ENCODE results near the gene PIP5K1C.

Gene PIP5K1C

DNA sequence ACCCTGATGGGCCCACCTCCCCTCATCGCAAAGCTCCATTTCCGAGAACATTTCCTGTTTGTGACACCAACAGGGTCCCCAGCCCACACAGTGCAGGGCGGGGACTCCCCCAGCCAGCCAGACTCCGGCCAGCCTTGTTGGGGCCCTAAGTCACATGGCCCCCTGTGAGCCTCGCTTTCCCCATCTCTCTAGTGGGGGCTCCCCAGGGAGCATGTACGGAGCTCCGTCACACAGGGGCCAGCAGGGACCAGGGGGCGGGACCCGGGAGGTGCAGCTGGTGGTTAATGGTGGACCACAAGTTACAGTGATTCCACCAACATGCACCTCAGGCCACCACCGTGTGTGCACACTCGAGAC, 95.3 kb downstream of the PIP5K1C start:
- Histone ChIP-seq H4K20me1 (ENCODE audit: low read depth, low read length) (no peaks in the 10 kb centered on the region), H2AFZ (ENCODE audit: low read depth, low read length, severe bottlenecking) (no peak overlapping the region), H3K4me2 (ENCODE audit: low read depth, low read length, poor library complexity, severe bottlenecking) (no peak overlapping the region), H3F3A (ENCODE audit: insufficient read depth) (no peaks in the 10 kb centered on the region), H3K9ac (ENCODE audit: low read length) (no peak overlapping the region), H3K9me2 (replicated peaks; ENCODE audit: insufficient read depth, low read length) (no peaks in the 10 kb centered on the region), H3K9me3 (ENCODE audit: insufficient read depth, low read length) (no peaks in the 10 kb centered on the region), H3K36me3 (ENCODE audit: low read length) (no peaks in the 10 kb centered on the region), H3K4me3 (ENCODE audit: insufficient read depth, low read length, poor library complexity, severe bottlenecking) (no peak overlapping the region), H3K27me3 (ENCODE audit: low read length) (no peaks in the 10 kb centered on the region), H3K79me2 (ENCODE audit: insufficient read depth, low read length) (no peaks in the 10 kb centered on the region), H3K27ac (ENCODE audit: low read depth, low read length) (no peak overlapping the region)
- TF ChIP-seq, protein P1, sequence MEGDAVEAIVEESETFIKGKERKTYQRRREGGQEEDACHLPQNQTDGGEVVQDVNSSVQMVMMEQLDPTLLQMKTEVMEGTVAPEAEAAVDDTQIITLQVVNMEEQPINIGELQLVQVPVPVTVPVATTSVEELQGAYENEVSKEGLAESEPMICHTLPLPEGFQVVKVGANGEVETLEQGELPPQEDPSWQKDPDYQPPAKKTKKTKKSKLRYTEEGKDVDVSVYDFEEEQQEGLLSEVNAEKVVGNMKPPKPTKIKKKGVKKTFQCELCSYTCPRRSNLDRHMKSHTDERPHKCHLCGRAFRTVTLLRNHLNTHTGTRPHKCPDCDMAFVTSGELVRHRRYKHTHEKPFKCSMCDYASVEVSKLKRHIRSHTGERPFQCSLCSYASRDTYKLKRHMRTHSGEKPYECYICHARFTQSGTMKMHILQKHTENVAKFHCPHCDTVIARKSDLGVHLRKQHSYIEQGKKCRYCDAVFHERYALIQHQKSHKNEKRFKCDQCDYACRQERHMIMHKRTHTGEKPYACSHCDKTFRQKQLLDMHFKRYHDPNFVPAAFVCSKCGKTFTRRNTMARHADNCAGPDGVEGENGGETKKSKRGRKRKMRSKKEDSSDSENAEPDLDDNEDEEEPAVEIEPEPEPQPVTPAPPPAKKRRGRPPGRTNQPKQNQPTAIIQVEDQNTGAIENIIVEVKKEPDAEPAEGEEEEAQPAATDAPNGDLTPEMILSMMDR (IDR thresholded peaks at IDR 0.05; ENCODE audit: insufficient read depth, low read length, poor library complexity, severe bottlenecking): no peak
- TF ChIP-seq EZH2phosphoT487 (conservative IDR thresholded peaks at IDR 0.05; ENCODE audit: low read length): no peak

DNA sequence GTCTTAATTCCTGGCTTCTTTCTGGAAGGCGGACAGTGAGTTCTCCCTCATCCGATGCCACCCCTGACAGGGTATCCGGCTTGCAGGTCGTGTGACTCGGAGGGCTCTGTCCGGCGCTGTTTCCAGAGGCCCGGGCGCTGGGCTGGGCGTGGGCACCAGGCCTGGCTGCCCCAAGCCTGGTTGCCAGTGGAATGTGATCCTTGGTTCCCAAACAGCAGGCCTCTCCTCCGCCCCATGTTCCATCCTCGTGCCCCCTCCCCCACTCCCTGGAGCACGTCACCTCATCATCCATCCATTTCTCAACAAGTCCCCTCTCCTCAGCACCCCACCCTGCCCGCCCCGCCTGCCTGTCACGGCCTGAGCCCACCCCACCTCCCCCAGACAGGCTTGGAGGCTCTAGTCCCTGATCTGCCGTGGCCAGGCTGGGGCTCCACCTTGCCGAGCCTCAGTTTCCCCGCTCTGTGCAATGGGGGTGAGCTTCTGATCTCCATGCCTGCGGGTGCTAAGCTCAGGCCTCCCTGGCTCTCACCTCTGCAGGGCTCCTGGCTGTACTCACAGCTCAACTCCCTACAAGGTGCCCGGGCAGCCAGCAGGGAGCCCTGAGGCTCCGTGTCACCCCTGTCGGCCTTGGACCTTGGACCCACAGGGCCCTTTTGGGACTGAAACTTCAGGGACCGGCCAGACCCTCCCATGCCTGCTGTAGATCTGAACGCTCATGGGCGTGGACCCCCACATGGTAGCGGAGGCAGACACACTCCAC, 95.9 kb downstream of the PIP5K1C start:
- Histone ChIP-seq H3K9ac (ENCODE audit: low read length) (no peak overlapping the region), H3K9me2 (replicated peaks; ENCODE audit: insufficient read depth, low read length) (no peaks in the 10 kb centered on the region), H3K27me3 (ENCODE audit: low read length) (no peaks in the 10 kb centered on the region), H3F3A (ENCODE audit: insufficient read depth) (no peaks in the 10 kb centered on the region), H3K4me2 (ENCODE audit: low read depth, low read length, poor library complexity, severe bottlenecking) (no peak overlapping the region), H2AFZ (ENCODE audit: low read depth, low read length, severe bottlenecking) (no peak overlapping the region), H3K27ac (ENCODE audit: low read depth, low read length) (no peak overlapping the region), H3K4me3 (ENCODE audit: insufficient read depth, low read length, poor library complexity, severe bottlenecking) (no peak overlapping the region), H4K20me1 (ENCODE audit: low read depth, low read length) (no peaks in the 10 kb centered on the region), H3K79me2 (ENCODE audit: insufficient read depth, low read length) (no peaks in the 10 kb centered on the region), H3K9me3 (ENCODE audit: insufficient read depth, low read length) (no peaks in the 10 kb centered on the region), H3K36me3 (ENCODE audit: low read length) (no peaks in the 10 kb centered on the region)
- no peak for TF ChIP-seq EZH2phosphoT487 (conservative IDR thresholded peaks at IDR 0.05; ENCODE audit: low read length)
- TF ChIP-seq, protein P1 (IDR thresholded peaks at IDR 0.05; ENCODE audit: insufficient read depth, low read length, poor library complexity, severe bottlenecking): no peak

DNA sequence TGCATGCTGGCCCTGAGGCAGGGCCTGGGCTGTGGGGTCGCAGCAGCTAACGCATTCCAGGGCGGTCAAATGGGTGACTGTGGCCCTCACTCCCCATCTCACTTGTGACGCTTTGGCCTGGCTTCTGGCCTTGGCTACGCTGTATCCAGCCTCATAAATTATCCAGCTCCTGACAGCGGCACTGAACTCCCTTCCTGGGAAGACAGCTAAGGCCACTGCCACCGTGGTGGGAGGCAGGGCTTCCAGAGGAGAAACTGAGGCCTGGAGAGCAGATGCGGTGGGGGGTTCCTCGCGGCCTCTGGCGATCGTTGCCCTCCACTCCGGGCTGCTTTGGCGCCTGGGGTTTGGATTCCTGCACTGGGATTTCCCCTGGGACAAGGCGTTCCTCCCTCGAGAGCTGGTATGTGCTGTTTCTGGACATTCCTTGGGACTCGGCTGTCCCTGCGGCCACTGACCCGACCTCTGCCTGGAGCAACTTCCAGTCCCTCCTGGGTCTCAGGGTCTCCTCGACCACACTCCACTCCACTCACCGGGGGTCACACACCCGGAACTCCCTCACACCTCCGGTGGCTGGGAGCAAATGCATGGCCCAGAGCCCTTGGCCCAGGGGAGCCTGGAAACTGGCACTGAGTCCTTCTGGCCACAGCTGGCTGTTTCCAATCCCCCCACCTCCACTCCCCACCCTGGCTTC, 97.0 kb downstream of the PIP5K1C start:
- Histone ChIP-seq H3K4me3 (ENCODE audit: insufficient read depth, low read length, poor library complexity, severe bottlenecking) (no peak overlapping the region), H3K9me3 (ENCODE audit: insufficient read depth, low read length) (no peaks in the 10 kb centered on the region), H3F3A (ENCODE audit: insufficient read depth) (no peaks in the 10 kb centered on the region), H3K79me2 (ENCODE audit: insufficient read depth, low read length) (no peaks in the 10 kb centered on the region), H3K9ac (ENCODE audit: low read length) (no peak overlapping the region), H3K4me2 (ENCODE audit: low read depth, low read length, poor library complexity, severe bottlenecking) (no peak overlapping the region), H3K9me2 (replicated peaks; ENCODE audit: insufficient read depth, low read length) (no peaks in the 10 kb centered on the region), H2AFZ (ENCODE audit: low read depth, low read length, severe bottlenecking) (no peak overlapping the region), H3K27ac (ENCODE audit: low read depth, low read length) (no peak overlapping the region), H4K20me1 (ENCODE audit: low read depth, low read length) (no peaks in the 10 kb centered on the region), H3K36me3 (ENCODE audit: low read length) (no peaks in the 10 kb centered on the region), H3K27me3 (ENCODE audit: low read length) (no peaks in the 10 kb centered on the region)
- TF ChIP-seq, protein P1 (IDR thresholded peaks at IDR 0.05; ENCODE audit: insufficient read depth, low read length, poor library complexity, severe bottlenecking): no peak
- no peak for TF ChIP-seq EZH2phosphoT487 (conservative IDR thresholded peaks at IDR 0.05; ENCODE audit: low read length)
